GM18870 (cell line): ENCODE results near the gene RBM43.
A peak's percentile ranks its signal among the peaks of the same experiment; 100 is the strongest.
"Not testable (repeated sequence)": the region's sequence is repeated elsewhere in the genome, so short reads cannot be mapped to it uniquely, and the experiment has no call there.

Experiments
- ATAC-seq: cut with Tn5 transposase; IDR thresholded peaks from one replicate; pipeline ENCODE4 v1.9.1; 2021; ENCODE audit warnings: moderate library complexity; ENCODE audit not compliant: unreplicated experiment

Gene RBM43

GRCh38 chr2:151269798-151270568 is 8.3 kb upstream of the RBM43 start:
- ATAC-seq, result no peak

- no peak for ATAC-seq
Measured at GRCh38 chr2:151268085-151268484, 6.4 kb upstream of the RBM43 start.

- ATAC-seq, result no peak
Measured at GRCh38 chr2:151267537-151267936, 5.9 kb upstream of the RBM43 start.

- no peak for ATAC-seq
Measured at GRCh38 chr2:151265991-151266390, 4.3 kb upstream of the RBM43 start.

GRCh38 chr2:151264157-151264825 is 2.6 kb upstream of the RBM43 start:
- no peak for ATAC-seq

GRCh38 chr2:151262629-151263028 is 966 bp upstream of the RBM43 start:
- ATAC-seq, result no peak

GRCh38 chr2:151261977-151262291 is 271 bp upstream of the RBM43 start:
- no peak for ATAC-seq

GRCh38 chr2:151260573-151261230 is 961 bp downstream of the RBM43 start:
- ATAC-seq, result peak; percentile 5

GRCh38 chr2:151258121-151258520 is 3.5 kb downstream of the RBM43 start:
- no peak for ATAC-seq

- ATAC-seq, result no peak
Measured at GRCh38 chr2:151252646-151253045, 9.0 kb downstream of the RBM43 start.

GRCh38 chr2:151251012-151251411 is 10.7 kb downstream of the RBM43 start:
- no peak for ATAC-seq

- ATAC-seq, result no peak
Measured at GRCh38 chr2:151247432-151247831, 14.2 kb downstream of the RBM43 start.

- no peak for ATAC-seq
Measured at GRCh38 chr2:151246152-151246551, 15.5 kb downstream of the RBM43 start.

- no peak for ATAC-seq
Measured at GRCh38 chr2:151243468-151243867, 18.2 kb downstream of the RBM43 start.

- no peak for ATAC-seq
Measured at GRCh38 chr2:151241224-151241623, 20.4 kb downstream of the RBM43 start.

- no peak for ATAC-seq
Measured at GRCh38 chr2:151240433-151240832, 21.2 kb downstream of the RBM43 start.

- ATAC-seq, result no peak
Measured at GRCh38 chr2:151239624-151240023, 22.0 kb downstream of the RBM43 start.

GRCh38 chr2:151238527-151239487 is 22.9 kb downstream of the RBM43 start:
- ATAC-seq, result peak; percentile 72

- no peak for ATAC-seq
Measured at GRCh38 chr2:151237422-151238025, 24.1 kb downstream of the RBM43 start.

GRCh38 chr2:151233760-151234159 is 27.9 kb downstream of the RBM43 start:
- not testable (repeated sequence) for ATAC-seq

- ATAC-seq, result not testable (repeated sequence)
Measured at GRCh38 chr2:151233288-151233687, 28.4 kb downstream of the RBM43 start.
